Erythroblast (primary cell): ENCODE results near the gene SCT.

Source experiments
- GATA1 ChIP-seq: IDR thresholded peaks from 2 replicates; pipeline ENCODE4 v1.6.1; 2011; ENCODE audit warnings: low read depth, mild to moderate bottlenecking, control low read depth, low read length, moderate library complexity
- POLR2A ChIP-seq: IDR thresholded peaks from 2 replicates; pipeline ENCODE4 v1.6.1; 2011; ENCODE audit warnings: mild to moderate bottlenecking, low read length

DNA sequence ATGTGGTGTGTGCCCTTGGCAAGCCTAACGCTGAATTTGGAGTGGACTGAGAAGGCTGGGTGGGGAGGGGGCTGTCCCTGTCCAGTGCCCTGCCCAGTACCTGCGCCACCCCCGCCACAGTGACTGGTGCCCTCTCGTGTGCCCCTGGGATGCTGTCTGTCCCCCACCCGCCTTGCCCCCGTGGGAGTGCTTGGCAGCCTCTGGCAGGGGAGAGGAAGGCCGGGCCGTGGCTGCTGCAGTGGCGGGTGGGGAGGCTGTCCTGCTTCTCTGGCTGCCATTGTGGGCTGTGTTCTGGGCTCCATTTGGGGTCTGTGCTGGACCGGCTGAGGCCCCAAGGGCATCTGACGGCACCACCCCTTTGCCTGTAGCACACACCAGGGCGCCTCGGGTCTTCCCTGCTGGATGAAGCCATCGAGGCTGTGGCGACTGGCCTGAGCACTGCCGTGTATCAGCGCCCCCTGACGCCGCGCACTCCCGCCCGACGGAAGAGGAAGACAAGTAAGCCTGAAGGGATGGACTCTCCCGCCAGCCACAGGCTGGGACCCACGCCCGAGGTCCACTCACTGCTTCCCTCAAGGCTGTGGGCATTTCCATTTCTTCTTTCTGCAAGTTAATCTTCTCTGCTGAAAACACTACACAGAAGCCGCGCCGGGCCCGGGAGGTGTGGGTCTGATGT lies 28.8 kb downstream of the SCT start:
- TF ChIP-seq POLR2A = no peak
- TF ChIP-seq GATA1 = no peak
